Measurements from ENCODE around the gene CCL7. TPM values are rescaled to one million over a fixed set of nuclear protein-coding genes. Genes with fewer than 3 reads are reported as not detected.

Gene CCL7
- total RNA-seq, 1 donor from 2014 or later: not detected

DNA sequence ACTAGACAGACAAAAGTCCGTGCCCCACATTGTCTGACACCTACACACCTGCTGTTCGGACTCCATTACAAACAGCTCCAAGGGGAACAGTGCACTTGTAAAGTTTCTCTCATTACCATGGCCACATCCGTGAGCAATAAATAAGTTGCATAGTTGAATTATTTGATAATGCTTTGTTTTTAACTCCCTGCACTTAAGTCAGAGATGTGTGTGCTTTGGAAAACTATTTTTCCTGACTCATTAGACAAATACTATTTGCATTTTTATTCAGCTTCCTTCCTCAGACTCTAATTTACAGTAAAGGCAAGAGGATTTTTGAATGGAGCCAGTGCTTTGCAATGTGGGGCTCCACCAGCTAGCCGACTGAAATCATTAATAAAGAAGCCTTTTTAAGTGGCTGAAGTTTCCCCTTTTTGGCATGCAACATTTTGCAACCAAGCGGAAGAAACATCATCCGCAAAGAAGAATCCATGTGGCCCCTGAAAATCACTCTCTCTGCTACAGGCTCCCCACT, 21.5 kb upstream of the CCL7 start:
- no peak for DNase-seq

- no peak for DNase-seq
Measured at GRCh38 chr17:34249061-34249460, 21.0 kb upstream of the CCL7 start.

DNA sequence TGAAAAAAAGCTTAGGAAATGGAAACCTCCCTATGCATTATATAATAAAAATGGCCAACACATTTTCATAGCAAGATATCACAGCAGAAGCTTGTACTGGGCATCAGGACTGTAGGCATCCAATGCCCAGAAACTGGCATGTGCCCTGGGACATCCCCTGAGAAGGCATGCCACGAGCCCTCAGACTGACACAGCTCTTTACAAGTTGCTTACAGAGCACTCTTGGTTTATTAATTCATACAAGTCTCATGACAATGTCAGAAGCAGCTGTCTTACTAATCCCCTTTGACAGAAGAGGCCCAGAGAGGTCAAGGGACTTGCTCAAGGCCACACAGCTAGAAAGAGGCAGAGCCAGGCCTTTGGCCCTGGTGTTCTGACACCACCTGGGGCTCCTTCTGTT, 20.5 kb upstream of the CCL7 start:
- DNase-seq: no peak

- DNase-seq: no peak
Measured at GRCh38 chr17:34251186-34251585, 18.8 kb upstream of the CCL7 start.

GRCh38 chr17:34252095-34252443, 18.0 kb upstream of the CCL7 start:
- DNase-seq: peak; percentile 18

- peak; percentile 71 for DNase-seq
Measured at GRCh38 chr17:34252444-34253138, 17.4 kb upstream of the CCL7 start.

GRCh38 chr17:34253139-34253525, 16.9 kb upstream of the CCL7 start:
- no peak for DNase-seq

- DNase-seq: no peak
Measured at GRCh38 chr17:34254146-34254545, 15.9 kb upstream of the CCL7 start.

DNA sequence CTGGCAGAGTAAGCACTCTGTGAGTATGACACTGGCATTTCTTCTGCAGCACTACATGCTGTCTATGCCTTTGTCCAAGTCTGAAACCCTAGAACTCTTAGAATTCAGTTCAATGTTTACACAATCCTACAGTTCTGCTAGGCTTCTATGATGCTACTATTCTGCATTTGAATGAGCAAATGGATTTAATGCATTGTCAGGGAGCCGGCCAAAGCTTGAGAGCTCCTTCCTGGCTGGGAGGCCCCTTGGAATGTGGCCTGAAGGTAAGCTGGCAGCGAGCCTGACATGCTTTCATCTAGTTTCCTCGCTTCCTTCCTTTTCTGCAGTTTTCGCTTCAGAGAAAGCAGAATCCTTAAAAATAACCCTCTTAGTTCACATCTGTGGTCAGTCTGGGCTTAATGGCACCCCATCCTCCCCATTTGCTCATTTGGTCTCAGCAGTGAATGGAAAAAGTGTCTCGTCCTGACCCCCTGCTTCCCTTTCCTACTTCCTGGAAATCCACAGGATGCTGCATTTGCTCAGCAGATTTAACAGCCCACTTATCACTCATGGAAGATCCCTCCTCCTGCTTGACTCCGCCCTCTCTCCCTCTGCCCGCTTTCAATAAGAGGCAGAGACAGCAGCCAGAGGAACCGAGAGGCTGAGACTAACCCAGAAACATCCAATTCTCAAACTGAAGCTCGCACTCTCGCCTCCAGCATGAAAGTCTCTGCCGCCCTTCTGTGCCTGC, 15.2 kb upstream of the CCL7 start, which contains the start of gene CCL2:
TSS of gene CCL2 (plus strand) at position 635 of the 730 bp plus-strand sequence. CDS start at position 700, 65 bp downstream.
- DNase-seq: peak; percentile 29

DNA sequence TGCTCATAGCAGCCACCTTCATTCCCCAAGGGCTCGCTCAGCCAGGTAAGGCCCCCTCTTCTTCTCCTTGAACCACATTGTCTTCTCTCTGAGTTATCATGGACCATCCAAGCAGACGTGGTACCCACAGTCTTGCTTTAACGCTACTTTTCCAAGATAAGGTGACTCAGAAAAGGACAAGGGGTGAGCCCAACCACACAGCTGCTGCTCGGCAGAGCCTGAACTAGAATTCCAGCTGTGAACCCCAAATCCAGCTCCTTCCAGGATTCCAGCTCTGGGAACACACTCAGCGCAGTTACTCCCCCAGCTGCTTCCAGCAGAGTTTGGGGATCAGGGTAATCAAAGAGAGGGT, 14.7 kb upstream of the CCL7 start:
- no peak for DNase-seq

GRCh38 chr17:34255841-34256240, 14.2 kb upstream of the CCL7 start:
- no peak for DNase-seq

- DNase-seq: no peak
Measured at GRCh38 chr17:34257299-34257985, 12.6 kb upstream of the CCL7 start.

GRCh38 chr17:34257986-34258326, 12.1 kb upstream of the CCL7 start:
- DNase-seq: no peak

GRCh38 chr17:34259146-34259545, 10.9 kb upstream of the CCL7 start:
- no peak for DNase-seq

DNA sequence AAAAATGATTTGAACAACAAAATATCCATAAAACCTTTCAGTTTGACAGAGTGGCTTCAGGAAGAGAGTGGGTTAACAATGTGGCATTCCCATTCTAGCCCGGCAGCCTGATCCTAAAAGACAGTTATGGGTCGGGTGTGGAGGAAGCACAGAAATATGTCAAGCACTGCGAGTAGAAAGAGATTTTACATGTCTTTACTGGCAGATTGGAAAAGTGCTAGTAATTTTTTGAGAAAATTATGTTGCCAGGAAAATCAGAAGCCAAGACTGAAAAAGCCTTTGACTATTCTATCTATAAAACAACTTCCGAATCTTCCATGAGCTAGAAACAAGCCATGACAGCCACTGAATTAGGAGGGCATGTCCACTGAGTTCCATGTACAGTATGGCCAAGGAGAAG, 9.2 kb upstream of the CCL7 start:
- no peak for DNase-seq

- no peak for DNase-seq
Measured at GRCh38 chr17:34261568-34262337, 8.3 kb upstream of the CCL7 start.

- DNase-seq: no peak
Measured at GRCh38 chr17:34265711-34266110, 4.3 kb upstream of the CCL7 start.

DNA sequence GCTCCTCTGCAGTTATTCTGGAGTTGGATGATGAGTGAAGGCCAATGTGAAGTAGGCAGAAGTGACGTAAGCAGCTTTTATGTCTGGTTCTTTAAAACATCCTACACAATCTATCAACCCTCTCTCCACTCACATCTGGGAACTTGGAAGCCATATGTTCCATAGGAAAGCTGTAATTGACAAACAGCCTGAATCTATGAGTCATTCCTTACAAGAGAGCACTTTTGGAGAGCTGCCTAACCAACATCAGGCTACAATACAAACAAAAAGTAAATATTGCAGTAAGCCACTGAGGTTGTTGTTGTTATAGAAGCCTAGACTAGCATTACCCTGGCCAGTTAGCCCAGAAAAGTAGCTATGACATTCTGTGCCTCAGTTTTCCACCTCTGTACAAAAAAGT, 5.9 kb downstream of the CCL7 start:
- no peak for DNase-seq

GRCh38 chr17:34276826-34277225, 6.8 kb downstream of the CCL7 start:
- DNase-seq: no peak

DNA sequence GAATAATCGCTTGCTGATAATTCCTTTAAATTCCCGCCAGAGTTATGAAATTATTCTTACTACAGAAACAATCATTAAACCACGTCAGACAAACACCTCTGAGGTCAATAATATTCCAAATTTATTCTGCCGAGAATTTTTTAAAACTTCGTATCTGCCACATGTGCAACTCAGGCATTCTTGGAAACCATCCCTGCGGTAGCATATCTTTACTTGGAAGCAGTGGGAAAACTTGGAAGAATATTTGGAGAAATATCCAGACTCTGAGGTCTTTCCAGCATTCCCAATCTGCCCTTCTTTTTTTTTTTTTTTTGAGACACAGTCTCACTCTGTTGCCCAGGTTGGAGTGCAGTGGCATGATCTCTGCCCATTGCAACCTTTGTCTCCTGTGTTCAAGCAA, 13.6 kb downstream of the CCL7 start:
- DNase-seq: no peak

DNA sequence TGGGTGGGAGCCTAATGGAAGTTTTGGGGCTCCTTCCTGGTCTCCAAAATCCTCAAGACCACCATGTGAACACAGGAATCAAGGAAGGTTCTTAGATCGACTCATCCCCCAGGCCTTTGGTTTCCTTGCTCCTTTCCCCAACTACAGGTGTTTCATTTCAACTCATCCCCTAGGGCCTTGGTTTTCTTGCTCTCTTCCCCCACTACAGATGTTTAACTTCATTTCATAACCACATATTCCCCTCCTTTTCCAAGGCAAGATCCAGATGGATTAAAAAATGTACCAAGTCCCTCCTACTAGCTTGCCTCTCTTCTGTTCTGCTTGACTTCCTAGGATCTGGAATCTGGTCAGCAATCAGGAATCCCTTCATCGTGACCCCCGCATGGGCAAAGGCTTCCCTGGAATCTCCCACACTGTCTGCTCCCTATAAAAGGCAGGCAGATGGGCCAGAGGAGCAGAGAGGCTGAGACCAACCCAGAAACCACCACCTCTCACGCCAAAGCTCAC, 15.3 kb downstream of the CCL7 start, which contains the start of gene CCL11:
TSS of gene CCL11 (plus strand) at position 457 of the 507 bp plus-strand sequence. CDS start 67 bp downstream, outside the sequence.
- no peak for DNase-seq

DNA sequence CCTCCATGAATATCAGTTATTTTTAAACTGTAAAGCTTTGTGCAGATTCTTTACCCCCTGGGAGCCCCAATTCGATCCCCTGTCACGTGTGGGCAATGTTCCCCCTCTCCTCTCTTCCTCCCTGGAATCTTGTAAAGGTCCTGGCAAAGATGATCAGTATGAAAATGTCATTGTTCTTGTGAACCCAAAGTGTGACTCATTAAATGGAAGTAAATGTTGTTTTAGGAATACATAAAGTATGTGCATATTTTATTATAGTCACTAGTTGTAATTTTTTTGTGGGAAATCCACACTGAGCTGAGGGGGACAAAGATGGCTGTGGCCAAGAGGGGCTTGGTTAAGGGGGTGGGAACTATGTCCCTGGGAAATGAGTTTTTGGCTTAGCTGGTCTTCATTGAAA, 17.9 kb downstream of the CCL7 start:
- DNase-seq: no peak
